ENCODE data around the gene ERC2. TPM values are rescaled to one million over a fixed set of nuclear protein-coding genes. Genes with fewer than 3 reads are reported as not detected.

The ERC2 gene
- total RNA-seq, 1 donor from 2014 or later = 32.5 TPM

DNA sequence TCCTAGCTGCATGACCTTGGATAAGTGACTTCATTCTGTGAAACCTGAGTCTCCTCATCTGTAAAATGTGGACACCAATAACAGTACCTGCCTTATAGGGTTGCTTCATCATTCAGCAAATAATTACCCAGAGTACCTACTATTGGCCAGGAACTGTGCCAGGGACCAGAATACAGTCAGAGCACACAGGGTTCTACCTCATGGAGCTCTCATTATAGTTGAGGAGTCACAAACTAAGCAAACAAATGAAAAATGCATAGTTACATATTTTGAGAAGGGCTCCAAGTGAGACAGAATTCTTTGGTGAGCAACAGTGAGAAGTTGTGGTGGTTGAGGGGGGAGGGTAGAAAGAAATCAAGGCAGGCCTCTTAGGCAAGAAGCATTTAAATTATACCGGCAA is 672.5 kb downstream of the ERC2 start:
- Mint-ChIP-seq H3K27ac (no peak overlapping the region), H3K27me3 (no peaks in the 10 kb centered on the region), H3K4me3 (ENCODE audit: low read depth) (no peak overlapping the region), H3K4me1 (ENCODE audit: low read depth) (peaks cover 6% of the 10 kb centered on the region), H3K36me3 (ENCODE audit: insufficient read depth) (peaks cover 3% of the 10 kb centered on the region), H3K9me3 (ENCODE audit: low read depth) (peaks cover 5% of the 10 kb centered on the region)
- TF ChIP-seq, protein P1, sequence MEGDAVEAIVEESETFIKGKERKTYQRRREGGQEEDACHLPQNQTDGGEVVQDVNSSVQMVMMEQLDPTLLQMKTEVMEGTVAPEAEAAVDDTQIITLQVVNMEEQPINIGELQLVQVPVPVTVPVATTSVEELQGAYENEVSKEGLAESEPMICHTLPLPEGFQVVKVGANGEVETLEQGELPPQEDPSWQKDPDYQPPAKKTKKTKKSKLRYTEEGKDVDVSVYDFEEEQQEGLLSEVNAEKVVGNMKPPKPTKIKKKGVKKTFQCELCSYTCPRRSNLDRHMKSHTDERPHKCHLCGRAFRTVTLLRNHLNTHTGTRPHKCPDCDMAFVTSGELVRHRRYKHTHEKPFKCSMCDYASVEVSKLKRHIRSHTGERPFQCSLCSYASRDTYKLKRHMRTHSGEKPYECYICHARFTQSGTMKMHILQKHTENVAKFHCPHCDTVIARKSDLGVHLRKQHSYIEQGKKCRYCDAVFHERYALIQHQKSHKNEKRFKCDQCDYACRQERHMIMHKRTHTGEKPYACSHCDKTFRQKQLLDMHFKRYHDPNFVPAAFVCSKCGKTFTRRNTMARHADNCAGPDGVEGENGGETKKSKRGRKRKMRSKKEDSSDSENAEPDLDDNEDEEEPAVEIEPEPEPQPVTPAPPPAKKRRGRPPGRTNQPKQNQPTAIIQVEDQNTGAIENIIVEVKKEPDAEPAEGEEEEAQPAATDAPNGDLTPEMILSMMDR (IDR thresholded peaks at IDR 0.05; ENCODE audit: unreplicated experiment) = no peak
- no peak for DNase-seq (ENCODE audit: low spot score, unreplicated experiment)

DNA sequence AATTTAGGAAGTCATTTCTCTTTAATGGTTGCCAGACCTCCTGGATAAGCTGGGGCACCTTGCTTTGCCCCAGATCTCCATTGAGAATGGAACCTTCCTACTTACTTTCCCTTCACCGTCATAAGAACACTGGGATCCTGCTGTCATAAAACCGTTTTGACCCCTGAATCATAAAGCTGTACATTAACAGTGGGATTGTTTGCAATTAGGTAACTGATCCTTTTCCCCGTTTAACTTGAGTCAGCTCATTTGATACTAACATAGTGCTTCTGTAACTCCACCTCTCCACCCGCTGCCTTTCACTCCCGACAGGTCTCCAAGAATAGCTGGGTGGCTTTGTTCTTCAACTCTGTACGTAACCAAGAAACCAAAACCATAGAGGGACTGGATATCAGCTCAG is 673.0 kb downstream of the ERC2 start:
- H3K27ac Mint-ChIP-seq = no peak overlapping the region
- peaks cover 7% of the 10 kb centered on the region for H3K4me1 Mint-ChIP-seq (ENCODE audit: low read depth)
- no peak for DNase-seq (ENCODE audit: low spot score, unreplicated experiment)
- H3K27me3 Mint-ChIP-seq = no peaks in the 10 kb centered on the region
- TF ChIP-seq, protein P1 (IDR thresholded peaks at IDR 0.05; ENCODE audit: unreplicated experiment) = no peak
- no peak overlapping the region for H3K4me3 Mint-ChIP-seq (ENCODE audit: low read depth)
- peaks cover 3% of the 10 kb centered on the region for H3K36me3 Mint-ChIP-seq (ENCODE audit: insufficient read depth)
- H3K9me3 Mint-ChIP-seq (ENCODE audit: low read depth) = peaks cover 5% of the 10 kb centered on the region

DNA sequence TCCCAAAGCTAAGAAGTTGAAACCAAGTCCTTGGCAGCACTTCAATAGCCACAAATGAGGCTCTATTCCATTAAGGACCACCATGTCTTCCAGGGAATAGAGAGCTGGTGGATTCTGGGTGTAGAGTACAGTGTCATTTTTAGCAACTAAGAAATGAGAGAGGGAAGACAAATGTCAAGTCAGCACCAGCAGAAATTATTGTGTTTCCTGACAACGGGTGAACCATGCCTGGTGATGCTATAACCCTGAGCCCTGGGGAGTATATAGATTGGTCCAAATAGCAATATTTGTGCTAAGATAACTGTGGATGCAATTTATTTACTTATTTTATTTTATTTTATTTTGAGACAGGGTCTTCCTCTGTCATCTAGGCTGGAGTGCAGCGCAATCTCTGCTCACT is 675.5 kb downstream of the ERC2 start:
- Mint-ChIP-seq H3K36me3 (ENCODE audit: insufficient read depth) (no peaks in the 10 kb centered on the region), H3K27me3 (no peaks in the 10 kb centered on the region), H3K4me3 (ENCODE audit: low read depth) (no peak overlapping the region), H3K27ac (no peak overlapping the region), H3K9me3 (ENCODE audit: low read depth) (peaks cover 1% of the 10 kb centered on the region), H3K4me1 (ENCODE audit: low read depth) (peaks cover 7% of the 10 kb centered on the region)
- TF ChIP-seq, protein P1 (IDR thresholded peaks at IDR 0.05; ENCODE audit: unreplicated experiment) = no peak
- no peak for DNase-seq (ENCODE audit: low spot score, unreplicated experiment)

DNA sequence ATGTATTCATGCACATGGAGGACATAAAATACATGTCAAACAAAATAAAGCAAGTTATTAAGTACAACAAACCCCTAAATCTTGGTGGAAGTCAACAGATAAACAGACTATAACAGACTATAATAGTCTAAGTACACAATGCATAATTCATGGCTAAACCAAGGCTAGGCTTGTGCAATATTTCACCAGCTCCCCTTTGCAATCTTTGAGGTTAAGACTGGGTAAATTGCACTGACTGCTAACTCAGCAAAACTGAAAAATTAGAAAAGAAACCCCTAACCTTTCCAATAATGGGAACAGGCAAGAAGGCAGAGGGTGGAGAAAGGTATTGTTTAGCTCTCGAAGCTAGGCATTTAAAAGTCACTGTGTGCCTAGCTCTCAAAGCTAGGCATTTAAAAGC is 676.3 kb downstream of the ERC2 start:
- no peaks in the 10 kb centered on the region for H3K36me3 Mint-ChIP-seq (ENCODE audit: insufficient read depth)
- TF ChIP-seq, protein P1 (IDR thresholded peaks at IDR 0.05; ENCODE audit: unreplicated experiment) = no peak
- peaks cover 7% of the 10 kb centered on the region for H3K4me1 Mint-ChIP-seq (ENCODE audit: low read depth)
- no peaks in the 10 kb centered on the region for H3K9me3 Mint-ChIP-seq (ENCODE audit: low read depth)
- DNase-seq (ENCODE audit: low spot score, unreplicated experiment) = no peak
- H3K4me3 Mint-ChIP-seq (ENCODE audit: low read depth) = no peak overlapping the region
- no peaks in the 10 kb centered on the region for H3K27me3 Mint-ChIP-seq
- no peak overlapping the region for H3K27ac Mint-ChIP-seq

DNA sequence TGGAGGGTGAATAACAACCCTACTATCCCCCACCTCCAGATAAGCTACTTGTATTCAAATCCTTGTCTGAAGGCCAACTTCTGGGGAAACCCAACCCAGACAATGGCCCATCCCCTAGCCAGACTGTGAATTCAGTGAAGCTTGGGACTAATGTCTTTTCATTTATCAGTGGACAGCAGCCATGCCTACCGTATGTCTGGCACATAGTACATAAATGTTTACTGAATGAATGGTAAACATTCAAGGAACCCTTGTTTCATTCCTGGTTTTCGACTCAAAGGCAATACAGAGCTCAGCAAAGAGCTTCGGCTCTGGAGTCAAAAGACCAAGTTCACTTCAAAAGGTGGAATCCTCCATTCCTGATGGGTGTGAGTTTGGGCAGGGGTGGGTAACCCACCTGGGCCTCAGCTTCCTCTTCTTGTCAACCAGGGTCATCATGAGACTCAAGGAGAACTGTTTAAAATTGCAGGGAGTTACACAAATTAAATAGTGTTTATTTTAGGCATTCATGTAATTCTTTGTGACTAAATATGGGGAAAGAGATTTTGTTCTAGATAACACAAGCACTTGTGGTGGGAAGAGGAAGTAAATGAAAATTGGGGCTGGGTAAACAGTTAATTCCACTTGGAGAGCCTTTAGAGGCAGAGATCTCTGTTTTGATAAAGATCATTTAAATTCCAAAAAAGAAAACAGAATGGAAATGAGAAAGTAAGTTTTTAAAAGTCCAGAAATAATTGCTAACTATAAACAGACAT is 677.5 kb downstream of the ERC2 start:
- TF ChIP-seq, protein P1 (IDR thresholded peaks at IDR 0.05; ENCODE audit: unreplicated experiment) = no peak
- no peak overlapping the region for H3K4me3 Mint-ChIP-seq (ENCODE audit: low read depth)
- H3K27ac Mint-ChIP-seq = no peak overlapping the region
- H3K4me1 Mint-ChIP-seq (ENCODE audit: low read depth) = peaks cover 7% of the 10 kb centered on the region
- H3K36me3 Mint-ChIP-seq (ENCODE audit: insufficient read depth) = no peaks in the 10 kb centered on the region
- H3K9me3 Mint-ChIP-seq (ENCODE audit: low read depth) = no peaks in the 10 kb centered on the region
- no peak for DNase-seq (ENCODE audit: low spot score, unreplicated experiment)
- no peaks in the 10 kb centered on the region for H3K27me3 Mint-ChIP-seq
